Measurements from ENCODE around the gene ABCC1.

ABCC1 gene

DNA sequence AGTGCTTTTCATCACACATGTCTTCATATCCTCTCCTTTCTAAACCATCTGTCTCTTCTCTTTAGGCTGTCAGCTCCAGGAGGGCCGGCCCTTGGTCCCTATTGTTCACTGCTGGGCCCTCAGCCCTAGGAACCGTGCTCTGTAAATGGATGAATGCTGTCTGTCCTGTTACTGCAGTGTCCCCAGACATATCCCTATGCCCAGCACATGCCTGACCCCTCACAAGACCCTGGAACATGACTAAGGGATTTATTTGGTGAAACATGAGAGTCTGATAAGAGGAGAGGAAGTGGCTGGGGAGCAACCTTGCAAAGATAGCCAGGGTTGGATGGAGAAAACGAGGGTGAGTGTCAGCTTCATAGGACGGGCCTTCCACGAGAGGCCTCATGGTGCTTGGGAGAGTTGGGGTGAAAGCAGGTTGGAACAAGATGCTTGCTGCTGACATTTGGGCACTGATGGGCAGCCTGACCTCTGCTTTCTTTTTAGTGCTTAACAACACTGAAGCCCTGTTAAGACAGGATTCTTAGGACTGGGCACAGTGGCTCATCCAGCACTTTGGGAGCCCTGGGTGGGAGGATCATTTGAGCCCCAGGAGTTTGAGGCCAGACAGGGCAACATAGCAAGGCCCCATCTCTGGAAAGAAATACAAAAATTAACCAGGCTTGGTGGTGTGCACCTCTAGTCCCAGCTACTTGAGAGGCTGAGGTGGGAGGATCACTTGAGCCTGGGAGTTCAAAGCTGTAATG, 39.0 kb downstream of the ABCC1 start:
- ChIA-PET CTCF (no interaction called here), POLR2A (ENCODE audit: low non-redundant PET) (interaction anchor here (0.6 kb wide), 1 partner anchor 110 kb away, joined by 3 read pairs; no protein-coding TSS in a partner anchor)
- no peak for DNase-seq (ENCODE audit: low spot score)
- peak overlapping the region; percentile 76 for H3K27ac ChIP-seq
- TF ChIP-seq, protein P1, sequence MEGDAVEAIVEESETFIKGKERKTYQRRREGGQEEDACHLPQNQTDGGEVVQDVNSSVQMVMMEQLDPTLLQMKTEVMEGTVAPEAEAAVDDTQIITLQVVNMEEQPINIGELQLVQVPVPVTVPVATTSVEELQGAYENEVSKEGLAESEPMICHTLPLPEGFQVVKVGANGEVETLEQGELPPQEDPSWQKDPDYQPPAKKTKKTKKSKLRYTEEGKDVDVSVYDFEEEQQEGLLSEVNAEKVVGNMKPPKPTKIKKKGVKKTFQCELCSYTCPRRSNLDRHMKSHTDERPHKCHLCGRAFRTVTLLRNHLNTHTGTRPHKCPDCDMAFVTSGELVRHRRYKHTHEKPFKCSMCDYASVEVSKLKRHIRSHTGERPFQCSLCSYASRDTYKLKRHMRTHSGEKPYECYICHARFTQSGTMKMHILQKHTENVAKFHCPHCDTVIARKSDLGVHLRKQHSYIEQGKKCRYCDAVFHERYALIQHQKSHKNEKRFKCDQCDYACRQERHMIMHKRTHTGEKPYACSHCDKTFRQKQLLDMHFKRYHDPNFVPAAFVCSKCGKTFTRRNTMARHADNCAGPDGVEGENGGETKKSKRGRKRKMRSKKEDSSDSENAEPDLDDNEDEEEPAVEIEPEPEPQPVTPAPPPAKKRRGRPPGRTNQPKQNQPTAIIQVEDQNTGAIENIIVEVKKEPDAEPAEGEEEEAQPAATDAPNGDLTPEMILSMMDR (conservative IDR thresholded peaks at IDR 0.05; ENCODE audit: low read depth), result no peak

DNA sequence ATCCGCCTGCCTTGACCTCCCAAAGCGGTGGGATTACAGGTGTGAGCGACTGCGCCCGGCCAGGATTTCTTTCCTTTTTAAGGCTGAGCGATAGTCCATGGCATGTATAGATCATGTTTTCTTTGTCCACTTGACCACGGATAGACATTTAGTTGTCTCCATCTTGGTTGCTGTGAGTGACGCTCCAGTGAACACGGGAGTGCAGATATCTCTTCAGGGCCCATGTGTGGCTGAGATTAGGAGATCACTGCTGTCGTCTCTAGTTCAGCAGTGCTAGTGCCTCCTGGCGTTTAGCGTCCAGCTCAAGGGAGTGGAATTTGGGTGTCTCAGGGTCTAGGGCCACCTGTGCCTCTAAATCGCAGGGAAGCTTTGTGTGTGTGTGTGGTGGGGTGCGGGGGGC, 41.5 kb downstream of the ABCC1 start:
- CTCF ChIA-PET, result no interaction called here
- POLR2A ChIA-PET (ENCODE audit: low non-redundant PET), result no interaction called here
- DNase-seq (ENCODE audit: low spot score), result no peak
- TF ChIP-seq, protein P1 (conservative IDR thresholded peaks at IDR 0.05; ENCODE audit: low read depth), result no peak
- 0 out of 2 replicates have a peak overlapping the region, but pooled peaks have one; percentile 5 for H3K27ac ChIP-seq

DNA sequence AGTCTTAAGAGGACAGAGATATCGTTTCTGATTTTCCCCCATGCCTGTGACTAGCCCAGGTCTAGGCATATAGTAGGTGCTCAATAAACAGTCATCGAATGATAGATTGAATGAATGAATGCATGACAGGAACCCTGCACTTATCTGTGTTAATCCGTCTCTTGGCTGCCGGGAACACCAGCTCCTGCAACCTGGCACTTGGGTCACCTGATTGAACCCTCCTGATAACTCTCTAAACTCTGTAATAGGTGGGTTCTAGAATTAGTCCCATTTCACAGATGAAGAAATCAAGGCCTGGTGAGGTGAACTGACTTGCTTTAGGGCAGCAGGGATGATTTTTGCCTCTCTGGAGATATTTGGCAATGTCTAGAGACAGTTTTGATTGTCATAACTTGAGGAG, 43.7 kb downstream of the ABCC1 start:
- no peak overlapping the region for H3K27ac ChIP-seq
- CTCF ChIA-PET, result interaction anchor here (0.6 kb wide), 2 partner anchors 47 to 236 kb away, joined by 3 to 5 read pairs; no protein-coding TSS in a partner anchor
- POLR2A ChIA-PET (ENCODE audit: low non-redundant PET), result no interaction called here
- TF ChIP-seq, protein P1 (conservative IDR thresholded peaks at IDR 0.05; ENCODE audit: low read depth), result no peak
- no peak for DNase-seq (ENCODE audit: low spot score)

DNA sequence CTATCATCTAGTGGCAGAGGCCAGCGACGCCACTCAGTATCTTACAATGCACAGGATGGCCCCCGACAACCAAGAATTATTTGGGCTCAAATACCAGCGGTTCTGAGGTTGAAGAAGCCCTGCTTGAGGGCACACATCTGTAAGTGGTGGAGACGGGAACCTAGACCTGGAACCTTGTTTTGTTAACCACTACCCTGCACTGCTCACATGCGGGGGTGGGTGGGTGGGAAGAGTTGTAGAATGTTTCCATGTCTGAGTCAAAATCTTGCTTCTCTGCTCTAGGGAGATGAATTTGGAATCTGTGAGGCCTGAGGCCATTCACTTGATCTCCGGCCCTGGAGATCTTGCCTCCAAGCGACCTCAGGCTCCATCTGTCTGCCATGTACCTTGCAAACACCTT, 44.1 kb downstream of the ABCC1 start:
- TF ChIP-seq, protein P1 (conservative IDR thresholded peaks at IDR 0.05; ENCODE audit: low read depth), result no peak
- POLR2A ChIA-PET (ENCODE audit: low non-redundant PET), result no interaction called here
- CTCF ChIA-PET, result interaction anchor here (0.6 kb wide), 2 partner anchors 48 to 237 kb away, joined by 3 to 5 read pairs; no protein-coding TSS in a partner anchor
- no peak for DNase-seq (ENCODE audit: low spot score)
- H3K27ac ChIP-seq, result peak overlapping the region; percentile 58

DNA sequence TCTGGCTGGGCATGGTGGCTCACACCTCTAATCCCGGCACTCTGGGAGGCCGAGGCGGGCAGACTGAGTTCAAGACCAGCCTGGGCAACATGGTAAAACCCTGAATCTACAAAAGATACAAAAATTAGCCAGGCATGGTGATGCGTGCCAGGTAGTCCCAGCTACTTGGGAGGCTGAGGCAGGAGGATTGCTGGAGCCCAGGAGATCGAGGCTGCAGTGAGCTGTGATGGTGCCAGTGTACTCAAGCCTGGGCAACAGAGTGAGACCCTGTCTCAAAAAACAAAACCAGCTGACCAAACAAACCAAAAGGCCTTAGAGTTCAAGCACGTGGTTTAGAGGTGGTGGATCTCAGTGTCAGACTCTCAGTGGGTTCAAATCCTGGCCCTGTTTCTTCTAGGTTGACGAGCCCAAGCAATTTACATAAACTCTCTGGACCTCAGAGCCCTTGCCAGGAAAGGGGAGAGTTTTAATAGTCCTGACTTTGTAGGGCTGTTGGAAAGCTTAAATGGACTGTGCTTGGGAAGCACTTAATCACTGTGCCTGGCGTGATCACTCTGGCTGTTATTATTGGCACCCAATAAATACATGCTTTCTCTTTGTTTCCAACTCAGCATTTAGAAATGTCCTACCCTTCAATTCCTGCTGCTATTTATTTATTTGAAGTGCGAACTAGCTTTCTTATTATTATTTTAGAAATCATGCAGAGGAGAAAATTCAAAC, 44.7 kb downstream of the ABCC1 start:
- ChIA-PET POLR2A (ENCODE audit: low non-redundant PET) (no interaction called here), CTCF (no interaction called here)
- TF ChIP-seq, protein P1 (conservative IDR thresholded peaks at IDR 0.05; ENCODE audit: low read depth), result no peak
- DNase-seq (ENCODE audit: low spot score), result no peak
- H3K27ac ChIP-seq, result peak overlapping the region; percentile 58

DNA sequence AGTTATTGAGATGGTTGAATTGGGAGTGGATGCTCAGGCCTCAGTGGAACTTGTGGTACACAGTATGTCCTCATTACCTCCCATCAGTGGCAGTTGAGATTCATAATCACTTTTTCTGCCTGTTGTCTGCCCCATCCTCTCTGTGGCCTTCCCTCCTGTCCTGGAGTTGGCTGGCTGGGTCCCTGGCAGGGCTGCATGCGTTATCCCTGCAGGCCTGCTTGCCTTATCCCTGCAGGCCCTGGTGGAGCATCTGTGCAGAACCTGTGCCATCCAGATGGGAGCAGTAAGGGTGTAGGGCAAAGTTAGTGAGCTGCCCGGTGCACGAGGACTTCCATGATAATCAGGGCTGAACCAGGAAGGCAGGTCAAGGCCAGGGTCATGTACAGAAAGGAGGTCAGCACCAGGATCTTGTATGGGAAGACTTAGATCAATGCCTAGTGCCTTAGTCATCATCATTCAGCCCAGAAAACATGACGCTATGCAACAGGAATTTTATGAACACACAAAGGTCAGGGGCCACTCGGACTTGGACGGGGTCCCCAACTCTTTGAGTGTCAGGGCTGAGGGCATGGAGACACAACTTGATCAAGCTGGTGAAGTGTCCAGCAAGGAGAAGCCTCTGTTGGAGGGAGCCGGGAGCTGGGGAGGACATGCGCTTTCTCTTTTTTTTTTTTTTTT, 47.2 kb downstream of the ABCC1 start:
- CTCF ChIA-PET, result interaction anchor here (0.6 to 0.7 kb wide), 2 partner anchors 30 to 174 kb away, joined by 4 to 5 read pairs; no protein-coding TSS in a partner anchor
- peak overlapping the region; percentile 78 for H3K27ac ChIP-seq
- TF ChIP-seq, protein P1 (conservative IDR thresholded peaks at IDR 0.05; ENCODE audit: low read depth), result no peak
- peak; percentile 68 for DNase-seq (ENCODE audit: low spot score)
- POLR2A ChIA-PET (ENCODE audit: low non-redundant PET), result no interaction called here
